B cell (primary cell): ENCODE data around the gene IL1R2. TPM values are rescaled to one million over a fixed set of nuclear protein-coding genes. Genes with fewer than 3 reads are reported as not detected.

ENCODE experiments used
- ATAC-seq: fragments of 200-7000 bp; cut with Tn5 transposase; one replicate; pipeline ENCODE4 v1.10.0; 2021; ENCODE audit warnings: low read depth, mild to moderate bottlenecking, moderate number of reproducible peaks, moderate library complexity
- CTCF ChIA-PET: fragments of 350-600 bp; sonication (Branson Sonifier 250); formaldehyde crosslinking; loops from one replicate; lab custom pipeline; 2021; ENCODE audit warnings: antibody characterized with exemption, inconsistent platforms; lab: Charles Lee
- POLR2A ChIA-PET: fragments of 350-600 bp; sonication (Branson Sonifier 250); formaldehyde crosslinking; loops from one replicate; lab custom pipeline; 2021; ENCODE audit warnings: antibody characterized with exemption; lab: Charles Lee
- DNase-seq: peaks from one replicate; pipeline ENCODE4 v3.0.0; 2013
- H2AFZ ChIP-seq: 2 replicates; pipeline ENCODE4 v1.6.1; 2012; ENCODE audit warnings: mild to moderate bottlenecking, low read depth, low read length; ENCODE audit not compliant: insufficient read depth, poor library complexity, severe bottlenecking
- H3K27ac ChIP-seq, 2 donors: 1 replicate in 1 of 2; 2 replicates in 1 of 2; pipeline ENCODE4 v1.5.1; 2012 to 2013; ENCODE audit warnings: low read length in 2 of 2, mild to moderate bottlenecking in 2 of 2, moderate library complexity in 1 of 2
- H3K27me3 ChIP-seq, 4 experiments: fragments of 200-600 bp in 1 of 4; sonication (generic) in 1 of 4; replicated peaks in 1 of 4; 1 replicate in 2 of 4; 2 replicates in 2 of 4; pipeline versions ENCODE4 v1.6.1 to v1.7.0; 2013 to 2016; ENCODE audit warnings: low read length in 3 of 4, mild to moderate bottlenecking in 2 of 4, mixed read lengths in 1 of 4, moderate library complexity in 1 of 4; ENCODE audit not compliant: insufficient read depth in 4 of 4, control insufficient read depth in 3 of 4; ENCODE audit errors: control extremely low read depth in 1 of 4
- H3K36me3 ChIP-seq, 2 experiments: replicated peaks in 1 of 2; 1 replicate in 1 of 2; 2 replicates in 1 of 2; pipeline versions ENCODE4 v1.6.1 to v1.7.1; 2013; ENCODE audit warnings: low read length in 1 of 2; ENCODE audit not compliant: insufficient read depth in 2 of 2, control insufficient read depth in 1 of 2; ENCODE audit errors: control extremely low read depth in 1 of 2, extremely low read depth in 1 of 2
- H3K4me1 ChIP-seq, 2 donors: fragments of 200-600 bp in 1 of 2; sonication (generic) in 1 of 2; 1 replicate in 1 of 2; 2 replicates in 1 of 2; pipeline versions ENCODE4 v1.5.1 to v1.6.1; 2013 to 2017; ENCODE audit warnings: low read length in 2 of 2; ENCODE audit not compliant: control insufficient read depth in 2 of 2, insufficient read depth in 2 of 2
- H3K4me2 ChIP-seq: replicated peaks from 2 replicates; pipeline ENCODE3; 2012; ENCODE audit warnings: mild to moderate bottlenecking, low read depth, low read length; ENCODE audit not compliant: poor library complexity, severe bottlenecking
- H3K4me3 ChIP-seq, 5 experiments: fragments of 200-600 bp in 1 of 5; sonication (generic) in 1 of 5; 1 replicate in 3 of 5; 2 replicates in 2 of 5; pipeline versions ENCODE4 v1.5.1 to v1.7.0; 2011 to 2016; ENCODE audit warnings: low read length in 4 of 5, mild to moderate bottlenecking in 4 of 5, low read depth in 2 of 5, control low read depth in 1 of 5, moderate library complexity in 1 of 5; ENCODE audit not compliant: insufficient read depth in 1 of 5; ENCODE audit errors: control extremely low read depth in 1 of 5, extremely low read depth in 1 of 5
- H3K79me2 ChIP-seq: fragments of 200-600 bp; sonication (generic); one replicate; pipeline ENCODE4 v1.6.0; 2016; ENCODE audit warnings: low read length; ENCODE audit not compliant: control insufficient read depth, insufficient read depth
- H3K9ac ChIP-seq: fragments of 200-600 bp; sonication (generic); 2 replicates; pipeline ENCODE4 v1.6.1; 2017; ENCODE audit warnings: mild to moderate bottlenecking, low read length, moderate library complexity
- H3K9me3 ChIP-seq, 3 donors: one replicate each; pipeline versions ENCODE4 v1.6.1 to v1.7.1; 2013; ENCODE audit warnings: low read length in 2 of 3; ENCODE audit not compliant: control insufficient read depth in 2 of 3, insufficient read depth in 1 of 3; ENCODE audit errors: control extremely low read depth in 1 of 3
- H4K20me1 ChIP-seq: 2 replicates; pipeline ENCODE4 v1.6.0; 2012; ENCODE audit warnings: mild to moderate bottlenecking, low read length; ENCODE audit not compliant: insufficient read depth, control insufficient read depth, poor library complexity, severe bottlenecking
- H3K27ac Mint-ChIP-seq: one replicate; pipeline ENCODE4 v1.8.0; 2021; ENCODE audit warnings: mixed read lengths
- H3K27me3 Mint-ChIP-seq: one replicate; pipeline ENCODE4 v1.8.0; 2021; ENCODE audit warnings: mixed read lengths
- H3K4me1 Mint-ChIP-seq: one replicate; pipeline ENCODE4 v1.8.0; 2021; ENCODE audit warnings: mixed read lengths
- H3K4me3 Mint-ChIP-seq: one replicate; pipeline ENCODE4 v1.8.0; 2021; ENCODE audit warnings: mixed read lengths
- H3K9me3 Mint-ChIP-seq: one replicate; pipeline ENCODE4 v1.8.0; 2022; ENCODE audit warnings: mixed read lengths; ENCODE audit not compliant: insufficient read depth
- CTCF ChIP-seq: fragments of 200-600 bp; IDR thresholded peaks from one replicate; pipeline ENCODE4 v1.8.0; 2022; ENCODE audit warnings: antibody characterized with exemption, mild to moderate bottlenecking
- EZH2 ChIP-seq: IDR thresholded peaks from 2 replicates; pipeline ENCODE4 v1.6.1; 2012; ENCODE audit warnings: borderline replicate concordance, low read depth, mild to moderate bottlenecking, moderate library complexity, low read length; ENCODE audit not compliant: insufficient read depth, poor library complexity, severe bottlenecking
- WGBS: methylation state at CpG from one replicate; pipeline ENCODE4 v1.1.5; 2013; ENCODE audit warnings: missing lambda C conversion rate; ENCODE audit not compliant: insufficient coverage; 5-methylcytosine and 5-hydroxymethylcytosine counted together
- intact Hi-C: fragments of 100-400 bp; cut with micrococcal nuclease; formaldehyde crosslinking; loops from one replicate; pipeline ENCODE4 v1.10.0; 2022
- polyA plus RNA-seq: library from polyadenylated mRNA; depleted of rRNA; stranded (reverse); fragments of >200 nt; gene quantifications from 2 replicates; pipeline ENCODE4 v1.2.3, GENCODE V29; 2012
- total RNA-seq, 2 donors: library from RNA; stranded (reverse); fragments of 120-200 nt in 1 of 2; gene quantifications; 1 replicate in 1 of 2; 2 replicates in 1 of 2; pipeline versions ENCODE4 v1.2.3 to v1.2.4, GENCODE V29; 2013 to 2022

The IL1R2 gene
- total and polyA plus RNA-seq, 2 donors (not counting 1 experiment from before 2014, with no cell fraction given): not detected

GRCh38 chr2:102064679-102065674 lies 73.2 kb downstream of the IL1R2 start:
- Histone ChIP-seq H3K9me3 (peaks cover 0 to 7% (median 0%) of the 10 kb centered on the region in 3 donors), H3K36me3 (no peaks in the 10 kb centered on the region), H3K4me3 (no peak overlapping the region), H3K79me2 (no peaks in the 10 kb centered on the region), H3K9ac (no peak overlapping the region), H3K27me3 (peaks cover 0 to 13% (median 0%) of the 10 kb centered on the region in 4 experiments), H3K4me1 (no peaks in the 10 kb centered on the region), H3K4me2 (no peak overlapping the region), H3K27ac (no peak overlapping the region), H2AFZ (no peak overlapping the region), H4K20me1 (no peaks in the 10 kb centered on the region)
- Mint-ChIP-seq H3K4me1 (no peaks in the 10 kb centered on the region), H3K4me3 (no peak overlapping the region), H3K9me3 (peaks cover 2% of the 10 kb centered on the region), H3K27ac (no peak overlapping the region), H3K27me3 (peaks cover 30% of the 10 kb centered on the region)
- ChIA-PET CTCF (no interaction called here), POLR2A (no interaction called here)
- intact Hi-C loops: no loop called here
- TF ChIP-seq EZH2: no peak
- no peak for TF ChIP-seq CTCF
- DNase-seq (no peak), ATAC-seq (no peak)
- 91% methylated on average over 11 of the region's 17 CpGs for WGBS

- Histone ChIP-seq H3K4me2 (no peak overlapping the region), H4K20me1 (no peaks in the 10 kb centered on the region), H2AFZ (no peak overlapping the region), H3K9me3 (peaks cover 0 to 7% (median 0%) of the 10 kb centered on the region in 3 donors), H3K36me3 (no peaks in the 10 kb centered on the region), H3K79me2 (no peaks in the 10 kb centered on the region), H3K27ac (no peak overlapping the region), H3K4me3 (no peak overlapping the region), H3K4me1 (no peaks in the 10 kb centered on the region), H3K27me3 (peaks cover 0 to 13% (median 0%) of the 10 kb centered on the region in 4 experiments), H3K9ac (no peak overlapping the region)
- ATAC-seq: no peak
- TF ChIP-seq CTCF (no peak), EZH2 (no peak)
- no peaks in the 10 kb centered on the region for H3K4me1 Mint-ChIP-seq
- DNase-seq: no peak
- H3K9me3 Mint-ChIP-seq: peaks cover 2% of the 10 kb centered on the region
- ChIA-PET CTCF (no interaction called here), POLR2A (no interaction called here)
- WGBS: 89% methylated on average over 11 of the region's 12 CpGs
- H3K4me3 Mint-ChIP-seq: no peak overlapping the region
- peaks cover 28% of the 10 kb centered on the region for H3K27me3 Mint-ChIP-seq
- no peak overlapping the region for H3K27ac Mint-ChIP-seq
- intact Hi-C loops: no loop called here
Measured at GRCh38 chr2:102065675-102066252, 74.0 kb downstream of the IL1R2 start.
